ENCODE measurements around the gene TAF10.

TAF10 gene

GRCh38 chr11:6608726-6609501 lies 3.1 kb downstream of the TAF10 start:
- no peak for DNase-seq (ENCODE audit: low read depth, low spot score)

GRCh38 chr11:6608011-6608410 lies 4.0 kb downstream of the TAF10 start:
- DNase-seq (ENCODE audit: low read depth, low spot score) = no peak

- DNase-seq (ENCODE audit: low read depth, low spot score) = no peak
Observed at GRCh38 chr11:6607190-6607795, 4.7 kb downstream of the TAF10 start.

GRCh38 chr11:6606471-6607189 lies 5.4 kb downstream of the TAF10 start:
- no peak for DNase-seq (ENCODE audit: low read depth, low spot score)

GRCh38 chr11:6604790-6605189 lies 7.2 kb downstream of the TAF10 start:
- no peak for DNase-seq (ENCODE audit: low read depth, low spot score)

GRCh38 chr11:6604081-6604626 lies 7.9 kb downstream of the TAF10 start:
- DNase-seq (ENCODE audit: low read depth, low spot score) = no peak

- DNase-seq (ENCODE audit: low read depth, low spot score) = peak; percentile 72
Observed at GRCh38 chr11:6603287-6604080, 8.5 kb downstream of the TAF10 start, which contains the start of the genes ILK and RRP8. TSS of gene ILK (plus strand) at chr11:6603774. CDS start at chr11:6604272, 498 bp downstream. TSS of gene RRP8 (minus strand) at chr11:6603616. CDS start at chr11:6603502, 114 bp downstream.

GRCh38 chr11:6602096-6602940 lies 9.7 kb downstream of the TAF10 start:
- no peak for DNase-seq (ENCODE audit: low read depth, low spot score)

- no peak for DNase-seq (ENCODE audit: low read depth, low spot score)
Observed at GRCh38 chr11:6601041-6601461, 11.0 kb downstream of the TAF10 start.

- no peak for DNase-seq (ENCODE audit: low read depth, low spot score)
Observed at GRCh38 chr11:6599881-6600390, 12.1 kb downstream of the TAF10 start.

GRCh38 chr11:6599449-6599848 lies 12.6 kb downstream of the TAF10 start:
- no peak for DNase-seq (ENCODE audit: low read depth, low spot score)

- no peak for DNase-seq (ENCODE audit: low read depth, low spot score)
Observed at GRCh38 chr11:6598555-6598954, 13.5 kb downstream of the TAF10 start.

GRCh38 chr11:6596239-6596877 lies 15.7 kb downstream of the TAF10 start:
- DNase-seq (ENCODE audit: low read depth, low spot score) = no peak

GRCh38 chr11:6594142-6594768 lies 17.8 kb downstream of the TAF10 start:
- no peak for DNase-seq (ENCODE audit: low read depth, low spot score)

GRCh38 chr11:6588018-6588417 lies 24.0 kb downstream of the TAF10 start:
- DNase-seq (ENCODE audit: low read depth, low spot score) = no peak

- DNase-seq (ENCODE audit: low read depth, low spot score) = no peak
Observed at GRCh38 chr11:6587360-6587953, 24.6 kb downstream of the TAF10 start.

- no peak for DNase-seq (ENCODE audit: low read depth, low spot score)
Observed at GRCh38 chr11:6586434-6587359, 25.3 kb downstream of the TAF10 start.

GRCh38 chr11:6584528-6584927 lies 27.5 kb downstream of the TAF10 start:
- no peak for DNase-seq (ENCODE audit: low read depth, low spot score)
